SK-MEL-5 (cell line): Measurements from ENCODE around the gene ABL2. TPM values are rescaled to one million over a fixed set of nuclear protein-coding genes. Genes with fewer than 3 reads are reported as not detected.

Experiments used
- DNase-seq: peaks from one replicate; pipeline ENCODE4 v3.0.0-alpha.2; 2016; ENCODE audit warnings: low read depth, low spot score
- in situ Hi-C: cut with HindIII; loops from 2 replicates; pipeline ENCODE4 v1.10.0; 2016; ENCODE audit warnings: low sequenced_read_pairs, high pct_unique_total_duplicates, low pct_unique_long_range_greater_than_20kb
- small RNA-seq, 2 experiments: library from RNA; depleted of rRNA; stranded (forward); fragments of <200 nt; gene quantifications; one replicate each; pipeline ENCODE3, GENCODE V24; 2014
- total RNA-seq: library from RNA; depleted of rRNA; stranded (reverse); fragments of >200 nt; shearing (Covaris generic); gene quantifications from 2 replicates; pipeline ENCODE4 v1.2.3, GENCODE V29; 2014; rRNA removed

Gene ABL2
- total RNA-seq, 1 experiment from 2014 or later = 61.3 TPM

GRCh38 chr1:179055937-179056336, 173.5 kb downstream of the ABL2 start:
- DNase-seq = no peak
- in situ Hi-C loops = no loop called here

- in situ Hi-C loops = no loop called here
- DNase-seq = no peak
Observed at GRCh38 chr1:179053486-179053885, 176.0 kb downstream of the ABL2 start.

- no peak for DNase-seq
- in situ Hi-C loops = no loop called here
Observed at GRCh38 chr1:179052776-179053175, 176.7 kb downstream of the ABL2 start.

Small RNA genes within 50 kb of the gene (small RNA-seq; reads per million reads assigned to genes)
- gene AL512326.2 (0 reads per million in 2 experiments), gene AL512326.3 (0 reads per million in 2 experiments), gene EIF4A1P11 (0 reads per million in 2 experiments), gene RF00272 (0 reads per million in 2 experiments)

Other genes starting within 250 kb of the ABL2 start
- gene FAM20B, start 203.8 kb downstream of the ABL2 start, total RNA-seq = 28.6 and 28.9 TPM in 2 replicates
- 13.1 and 15.0 TPM in 2 replicates for gene TOR3A, start 147.6 kb downstream of the ABL2 start, total RNA-seq
- 37.1 and 42.9 TPM in 2 replicates for gene SOAT1, start 64.1 kb upstream of the ABL2 start, total RNA-seq
- 0.48 TPM in 1 of 2 replicates, not detected in the other for gene AXDND1, start 136.3 kb upstream of the ABL2 start, total RNA-seq